Fibroblast of the aortic adventitia (primary cell): ENCODE results near the gene SLC12A6. TPM values are rescaled to one million over a fixed set of nuclear protein-coding genes. Genes with fewer than 3 reads are reported as not detected.

Experiments
- DNase-seq: peaks from one replicate; pipeline ENCODE4 v3.0.0-alpha.2; 2010; ENCODE audit warnings: low read depth
- H3K4me3 ChIP-seq: 2 replicates; pipeline ENCODE4 v1.5.1; 2011; ENCODE audit warnings: low read depth, mild to moderate bottlenecking, control low read depth, low read length, moderate library complexity
- CTCF ChIP-seq: IDR thresholded peaks from 2 replicates; pipeline ENCODE4 v1.5.1; 2011; ENCODE audit warnings: mild to moderate bottlenecking, low read length, control low read depth, inconsistent platforms; ENCODE audit not compliant: insufficient read depth
- total RNA-seq: library from RNA; depleted of rRNA; stranded (reverse); fragments of >200 nt; gene quantifications from 2 replicates; pipeline ENCODE4 v1.2.3, GENCODE V29; 2012; ENCODE audit warnings: low replicate concordance

Gene SLC12A6
- total RNA-seq, 1 donor: 47.3 TPM

DNA sequence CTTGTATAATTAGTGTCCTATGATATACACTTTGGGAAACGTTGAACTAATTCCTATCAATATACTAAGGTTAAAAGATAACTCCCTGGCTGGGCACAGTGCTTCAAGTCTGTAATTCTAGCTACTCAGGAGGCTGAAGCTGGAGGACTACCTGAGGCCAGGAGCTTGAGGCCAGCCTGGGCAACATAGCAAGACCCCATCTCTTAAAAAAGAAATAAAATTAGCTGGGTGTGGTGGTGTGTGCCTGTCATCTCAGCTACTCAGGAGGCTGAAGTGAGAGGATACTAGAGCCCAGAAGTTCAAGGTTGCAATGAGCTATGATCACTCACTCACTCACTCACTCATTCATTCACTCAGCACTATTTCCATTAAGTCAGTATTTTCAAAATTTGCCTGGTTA lies 55.2 kb downstream of the SLC12A6 start:
- TF ChIP-seq CTCF: no peak
- no peak overlapping the region for H3K4me3 ChIP-seq
- DNase-seq: no peak

- no peak for DNase-seq
- no peak overlapping the region for H3K4me3 ChIP-seq
- TF ChIP-seq CTCF: no peak
These were observed 57.4 kb downstream of the SLC12A6 start for GRCh38 chr15:34280193-34280592.

- peak; percentile 75 for DNase-seq
- no peak for TF ChIP-seq CTCF
- H3K4me3 ChIP-seq: no peak overlapping the region
These were observed 58.2 kb downstream of the SLC12A6 start for GRCh38 chr15:34279368-34279767.

- no peak for TF ChIP-seq CTCF
- DNase-seq: no peak
- H3K4me3 ChIP-seq: no peak overlapping the region
These were observed 61.9 kb downstream of the SLC12A6 start for GRCh38 chr15:34275721-34276120.

DNA sequence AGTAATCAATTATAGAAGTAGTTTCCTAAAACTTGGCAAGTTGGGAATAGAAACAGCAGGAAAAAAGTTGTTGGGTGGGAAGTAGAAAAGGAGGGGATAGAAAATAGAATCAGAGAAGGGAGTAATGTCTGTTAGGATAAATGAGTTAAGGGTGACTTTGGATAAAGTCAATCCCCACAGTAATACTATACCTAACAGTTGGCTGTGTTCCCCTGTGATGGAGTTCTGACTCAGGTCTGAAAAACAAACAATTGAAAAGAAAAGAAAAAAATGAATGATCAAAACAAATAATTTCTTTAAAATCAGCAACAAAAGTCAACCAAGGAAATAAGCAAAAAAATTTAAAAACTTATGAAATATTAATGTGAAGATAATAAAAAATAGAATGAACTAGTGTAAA lies 62.4 kb downstream of the SLC12A6 start:
- no peak for DNase-seq
- TF ChIP-seq CTCF: no peak
- no peak overlapping the region for H3K4me3 ChIP-seq

DNA sequence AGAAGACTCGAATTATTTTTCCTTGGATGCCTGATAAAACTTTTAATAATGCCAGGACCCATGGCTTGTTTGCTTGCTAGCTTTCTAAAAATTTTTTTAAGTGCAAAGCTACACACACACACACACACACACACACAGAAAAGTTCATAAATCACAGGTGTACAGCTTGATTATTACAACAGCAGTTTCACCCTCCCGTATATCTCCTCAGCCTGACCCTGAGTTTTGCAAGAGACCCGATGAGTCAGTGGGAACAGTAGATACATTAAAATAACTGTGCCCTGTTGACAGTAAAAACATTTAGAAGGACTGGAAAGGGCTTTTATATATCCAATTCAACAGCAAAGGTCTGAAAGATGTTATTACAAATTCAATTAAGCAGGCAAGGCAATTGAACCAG lies 66.1 kb downstream of the SLC12A6 start:
- H3K4me3 ChIP-seq: no peak overlapping the region
- peak; percentile 75 for DNase-seq
- TF ChIP-seq CTCF: no peak

DNA sequence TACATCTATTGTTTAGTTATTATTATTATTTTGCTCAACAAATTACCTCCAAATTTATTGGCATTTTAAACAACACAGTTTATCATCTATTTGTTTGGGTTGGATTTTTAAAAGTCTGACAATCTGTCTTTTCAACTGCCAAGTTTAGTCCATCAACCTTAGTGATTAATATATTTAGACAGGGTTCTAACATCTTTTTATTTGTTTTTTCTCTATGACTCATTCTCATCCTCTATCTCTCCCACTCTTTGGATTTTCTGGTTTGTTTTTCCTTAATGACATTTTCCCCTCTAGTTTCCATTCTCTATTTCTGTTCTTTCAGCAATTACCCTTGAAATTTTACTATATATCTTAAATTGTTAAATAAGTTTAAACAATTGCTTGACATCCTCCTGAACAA lies 70.8 kb downstream of the SLC12A6 start:
- no peak for TF ChIP-seq CTCF
- H3K4me3 ChIP-seq: no peak overlapping the region
- DNase-seq: no peak
